ENCODE results near the gene SCIN. TPM values are rescaled to one million over a fixed set of nuclear protein-coding genes. Genes with fewer than 3 reads are reported as not detected.
"Not testable (repeated sequence)": the region's sequence is repeated elsewhere in the genome, so short reads cannot be mapped to it uniquely, and the experiment has no call there.

SCIN gene
- total RNA-seq, 2 experiments from 2014 or later, result 0.05 to 0.36 TPM

DNA sequence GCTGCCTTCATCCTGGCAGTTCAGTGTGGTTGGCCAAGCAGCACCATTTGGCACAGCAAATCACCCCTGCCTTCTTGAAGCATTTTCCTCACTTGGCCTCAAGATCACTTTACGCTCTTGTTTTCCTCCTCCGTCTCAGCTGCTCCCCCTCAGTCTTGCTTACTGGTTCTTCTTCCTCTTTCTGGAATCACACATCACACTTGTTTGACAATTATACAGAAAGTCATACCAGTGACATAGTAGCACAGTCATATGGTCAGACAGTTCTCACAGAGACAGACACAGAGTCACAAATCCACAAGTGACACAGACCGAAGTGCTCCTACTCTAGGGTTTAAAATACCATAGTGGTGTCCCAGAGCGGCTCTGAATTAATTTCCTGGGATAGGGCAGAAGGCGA lies 73.1 kb downstream of the SCIN start:
- Mint-ChIP-seq H3K9me3 (no peaks in the 10 kb centered on the region), H3K36me3 (ENCODE audit: low read depth) (no peaks in the 10 kb centered on the region), H3K4me1 (ENCODE audit: low read depth) (no peaks in the 10 kb centered on the region), H3K27me3 (ENCODE audit: low read depth) (no peaks in the 10 kb centered on the region), H3K4me3 (no peak overlapping the region), H3K27ac (no peak overlapping the region)
- CTCF ChIA-PET, result no interaction called here
- DNase-seq, result no peak
- intact Hi-C loops (cut with micrococcal nuclease), result no loop called here

DNA sequence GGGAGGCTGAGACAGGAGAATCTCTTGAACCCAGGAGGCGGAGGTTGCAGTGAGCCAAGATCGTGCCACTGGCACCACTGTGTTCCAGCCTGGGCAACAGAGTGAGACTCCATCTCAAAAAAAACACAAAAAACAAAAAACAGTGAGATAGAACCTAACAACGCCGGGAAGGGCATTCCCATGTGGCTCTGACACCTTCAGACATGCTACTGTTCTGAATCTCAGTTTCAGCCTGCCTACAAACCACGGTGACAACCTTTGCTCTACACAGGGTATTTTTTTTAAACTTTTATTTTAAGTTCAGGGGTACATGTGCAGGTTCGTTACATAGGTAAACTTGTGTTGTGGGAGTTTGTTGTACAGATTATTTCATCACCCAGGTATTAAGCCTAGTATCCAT lies 74.7 kb downstream of the SCIN start:
- CTCF ChIA-PET, result interaction anchor here (0.6 kb wide), 1 partner anchor 8 kb away, joined by 3 read pairs; no protein-coding TSS in a partner anchor
- intact Hi-C loops (cut with micrococcal nuclease); H3K4me3 Mint-ChIP-seq; H3K4me1 Mint-ChIP-seq (ENCODE audit: low read depth); H3K9me3 Mint-ChIP-seq; H3K36me3 Mint-ChIP-seq (ENCODE audit: low read depth); H3K27me3 Mint-ChIP-seq (ENCODE audit: low read depth); DNase-seq; H3K27ac Mint-ChIP-seq: not testable (repeated sequence)

DNA sequence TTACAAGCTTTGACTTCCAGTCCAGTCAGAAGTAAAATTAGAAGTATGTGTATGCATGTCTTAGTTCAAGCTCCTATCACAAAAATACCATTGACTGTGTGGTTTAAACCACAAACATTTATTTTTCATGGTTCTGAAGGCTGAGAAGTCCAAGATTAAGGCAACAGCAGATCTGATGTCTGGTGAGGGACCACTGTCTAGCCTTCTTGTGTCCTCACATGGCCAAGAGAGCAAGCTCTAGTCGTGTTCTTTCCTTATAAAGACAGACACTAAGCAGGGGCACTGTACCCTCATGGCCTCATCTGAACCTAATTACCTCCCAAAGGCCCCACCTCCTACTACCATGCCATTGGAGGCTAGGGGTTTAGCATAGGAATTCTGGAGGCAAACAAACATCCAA lies 75.6 kb downstream of the SCIN start:
- CTCF ChIA-PET, result interaction anchor here (0.9 to 1.0 kb wide), 2 partner anchors 38 to 512 kb away, joined by 3 to 5 read pairs; no protein-coding TSS in a partner anchor
- no peaks in the 10 kb centered on the region for H3K9me3 Mint-ChIP-seq

DNA sequence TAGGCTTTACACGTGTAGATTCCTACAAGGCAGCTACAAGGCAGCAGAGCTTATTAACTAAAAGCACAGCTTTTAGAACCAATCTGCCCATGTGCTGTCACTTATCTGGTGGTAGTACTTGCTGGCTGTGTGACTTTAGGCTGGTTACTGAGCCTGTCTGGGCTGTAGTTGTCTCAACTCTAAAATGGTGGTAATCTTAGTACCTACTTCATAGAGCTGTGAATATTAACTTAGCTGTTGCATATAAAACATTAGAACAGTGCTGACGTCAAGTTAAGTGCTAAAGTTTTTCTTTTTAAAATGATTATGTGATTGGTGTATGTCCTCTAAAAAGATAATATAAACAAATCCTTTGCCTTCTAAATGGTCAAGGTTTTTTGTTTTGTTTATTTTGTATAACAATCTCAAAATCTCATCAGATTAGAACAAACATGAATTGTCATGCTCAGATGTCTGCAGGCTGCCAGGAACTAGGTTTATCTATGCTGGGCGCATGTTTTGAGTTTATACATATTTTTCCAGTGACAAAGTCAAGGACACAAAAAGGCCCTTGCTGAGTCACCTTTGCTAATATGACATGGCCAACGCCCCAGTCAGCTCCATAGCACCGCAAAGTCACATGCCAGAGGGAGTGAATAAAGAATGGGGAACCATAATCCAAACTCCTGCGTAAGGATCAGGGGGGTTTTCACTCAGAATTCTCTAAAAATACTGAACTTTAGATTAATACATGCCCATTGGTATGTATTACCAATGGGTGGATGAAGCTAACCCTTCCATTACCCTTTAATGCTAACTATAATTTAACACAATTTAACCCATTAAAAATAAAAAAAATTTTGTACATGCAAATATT lies 77.1 kb downstream of the SCIN start:
- Mint-ChIP-seq H3K4me3 (no peak overlapping the region), H3K27me3 (ENCODE audit: low read depth) (no peaks in the 10 kb centered on the region), H3K27ac (no peak overlapping the region), H3K4me1 (ENCODE audit: low read depth) (no peaks in the 10 kb centered on the region), H3K36me3 (ENCODE audit: low read depth) (peaks cover 1% of the 10 kb centered on the region), H3K9me3 (no peaks in the 10 kb centered on the region)
- no peak for DNase-seq
- CTCF ChIA-PET, result no interaction called here
- intact Hi-C loops (cut with micrococcal nuclease), result no loop called here

More for the DNA sequence above, 75.6 kb downstream of the SCIN start:
- DNase-seq, result no peak
- Mint-ChIP-seq H3K4me3 (no peak overlapping the region), H3K27me3 (ENCODE audit: low read depth) (no peaks in the 10 kb centered on the region), H3K36me3 (ENCODE audit: low read depth) (no peaks in the 10 kb centered on the region), H3K27ac (no peak overlapping the region), H3K4me1 (ENCODE audit: low read depth) (no peaks in the 10 kb centered on the region)
- intact Hi-C loops (cut with micrococcal nuclease), result no loop called here

DNA sequence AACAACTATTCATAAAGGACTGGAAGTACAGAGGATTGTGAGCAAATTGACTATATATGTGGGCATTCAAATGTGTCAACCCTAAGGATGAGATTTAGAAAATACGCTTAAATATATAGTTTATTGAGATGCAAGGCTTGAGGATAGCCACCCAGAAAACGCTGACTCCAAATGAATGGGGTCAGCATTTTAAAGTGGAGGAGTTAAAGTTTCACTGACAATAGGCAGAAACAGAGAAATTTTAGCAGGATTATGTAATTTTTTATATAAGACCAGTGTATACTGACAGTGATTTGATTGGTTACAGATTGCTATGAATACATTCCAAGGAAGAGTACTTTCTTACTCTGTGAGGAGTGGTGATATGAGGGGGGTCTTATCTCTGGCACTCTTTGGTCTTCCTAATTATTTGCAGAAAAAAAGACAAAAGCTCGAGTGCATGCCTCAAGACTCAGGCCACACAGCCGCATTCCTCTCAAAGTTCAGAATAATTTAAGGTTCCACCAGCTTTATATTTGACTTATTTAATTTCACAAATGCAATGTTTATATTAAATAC lies 78.3 kb downstream of the SCIN start:
- peaks cover 1% of the 10 kb centered on the region for H3K36me3 Mint-ChIP-seq (ENCODE audit: low read depth)
- intact Hi-C loops (cut with micrococcal nuclease), result no loop called here
- H3K9me3 Mint-ChIP-seq, result no peaks in the 10 kb centered on the region
- H3K4me1 Mint-ChIP-seq (ENCODE audit: low read depth), result no peaks in the 10 kb centered on the region
- H3K27ac Mint-ChIP-seq, result no peak overlapping the region
- no peak overlapping the region for H3K4me3 Mint-ChIP-seq
- no peak for DNase-seq
- CTCF ChIA-PET, result interaction anchor here (1.6 kb wide), 1 partner anchor 32 kb away, joined by 3 read pairs; no protein-coding TSS in a partner anchor
- H3K27me3 Mint-ChIP-seq (ENCODE audit: low read depth), result no peaks in the 10 kb centered on the region

DNA sequence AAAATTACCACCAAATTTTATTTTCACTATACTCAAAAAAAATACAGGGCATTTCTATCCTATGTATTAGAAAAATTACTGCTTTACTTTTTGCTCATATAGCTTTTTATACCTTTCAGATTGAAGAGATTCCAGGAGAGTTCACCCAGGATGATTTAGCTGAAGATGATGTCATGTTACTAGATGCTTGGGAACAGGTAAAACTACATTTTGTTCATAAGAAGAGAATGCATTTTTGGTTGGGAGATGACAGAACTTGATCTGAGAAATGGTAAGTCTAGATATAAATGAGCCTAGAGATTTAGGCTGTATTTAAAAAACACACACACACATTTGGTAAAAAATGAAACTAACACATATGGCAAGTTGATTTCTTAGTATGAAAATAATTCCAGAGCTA lies 78.8 kb downstream of the SCIN start:
- CTCF ChIA-PET, result interaction anchor here (1.6 kb wide), 1 partner anchor 32 kb away, joined by 3 read pairs; no protein-coding TSS in a partner anchor
- Mint-ChIP-seq H3K36me3 (ENCODE audit: low read depth) (peaks cover 1% of the 10 kb centered on the region), H3K9me3 (no peaks in the 10 kb centered on the region), H3K4me1 (ENCODE audit: low read depth) (no peaks in the 10 kb centered on the region), H3K4me3 (no peak overlapping the region), H3K27me3 (ENCODE audit: low read depth) (no peaks in the 10 kb centered on the region), H3K27ac (no peak overlapping the region)
- DNase-seq, result no peak
- intact Hi-C loops (cut with micrococcal nuclease), result no loop called here

DNA sequence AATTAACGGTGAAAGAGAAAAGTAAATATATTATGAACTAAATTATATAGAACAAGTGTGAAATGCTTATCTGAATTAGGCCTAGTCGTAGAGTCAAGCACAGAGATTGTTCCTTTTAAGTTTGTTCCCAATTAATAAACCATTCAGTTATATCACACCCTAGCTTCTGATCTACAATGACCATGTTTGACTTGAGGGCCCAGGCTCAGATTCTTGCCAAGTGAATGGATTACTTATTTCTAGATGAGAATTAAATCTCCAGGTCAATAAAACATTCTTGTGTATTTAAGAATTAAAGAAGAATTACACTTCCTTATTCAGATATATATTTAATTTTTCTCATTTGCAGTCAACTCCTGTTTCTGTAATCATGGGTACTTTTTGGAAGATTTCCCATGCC lies 79.6 kb downstream of the SCIN start:
- H3K4me3 Mint-ChIP-seq, result no peak overlapping the region
- no peaks in the 10 kb centered on the region for H3K4me1 Mint-ChIP-seq (ENCODE audit: low read depth)
- intact Hi-C loops (cut with micrococcal nuclease), result no loop called here
- CTCF ChIA-PET, result interaction anchor here (0.5 to 1.6 kb wide), 2 partner anchors 31 to 191 kb away, joined by 3 read pairs; no protein-coding TSS in a partner anchor
- H3K36me3 Mint-ChIP-seq (ENCODE audit: low read depth), result peaks cover 1% of the 10 kb centered on the region
- H3K27me3 Mint-ChIP-seq (ENCODE audit: low read depth), result no peaks in the 10 kb centered on the region
- H3K27ac Mint-ChIP-seq, result no peak overlapping the region
- no peak for DNase-seq
- H3K9me3 Mint-ChIP-seq, result no peaks in the 10 kb centered on the region

DNA sequence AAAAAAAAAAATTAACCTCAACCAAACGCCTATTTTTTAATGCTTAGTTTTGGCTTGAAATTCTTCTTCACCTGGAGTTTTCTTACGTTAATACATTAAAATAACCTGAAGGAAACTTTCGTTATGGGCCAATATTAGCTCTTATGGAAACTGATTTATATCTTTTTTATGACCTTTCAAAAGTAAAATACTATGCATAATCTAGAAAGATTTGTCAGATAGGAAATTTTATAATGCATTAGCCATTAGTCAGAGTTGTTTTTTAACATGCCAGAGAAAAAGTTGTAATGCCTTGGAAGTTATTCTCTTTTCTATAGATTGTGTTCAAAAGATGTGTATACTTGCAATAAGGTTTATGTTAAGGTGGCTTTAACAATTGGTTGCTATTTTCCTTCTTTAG lies 82.6 kb downstream of the SCIN start:
- H3K27ac Mint-ChIP-seq, result no peak overlapping the region
- no peaks in the 10 kb centered on the region for H3K9me3 Mint-ChIP-seq
- H3K36me3 Mint-ChIP-seq (ENCODE audit: low read depth), result peaks cover 1% of the 10 kb centered on the region
- no peak for DNase-seq
- H3K4me3 Mint-ChIP-seq, result no peak overlapping the region
- CTCF ChIA-PET, result no interaction called here
- no peaks in the 10 kb centered on the region for H3K27me3 Mint-ChIP-seq (ENCODE audit: low read depth)
- intact Hi-C loops (cut with micrococcal nuclease), result no loop called here
- H3K4me1 Mint-ChIP-seq (ENCODE audit: low read depth), result no peaks in the 10 kb centered on the region

DNA sequence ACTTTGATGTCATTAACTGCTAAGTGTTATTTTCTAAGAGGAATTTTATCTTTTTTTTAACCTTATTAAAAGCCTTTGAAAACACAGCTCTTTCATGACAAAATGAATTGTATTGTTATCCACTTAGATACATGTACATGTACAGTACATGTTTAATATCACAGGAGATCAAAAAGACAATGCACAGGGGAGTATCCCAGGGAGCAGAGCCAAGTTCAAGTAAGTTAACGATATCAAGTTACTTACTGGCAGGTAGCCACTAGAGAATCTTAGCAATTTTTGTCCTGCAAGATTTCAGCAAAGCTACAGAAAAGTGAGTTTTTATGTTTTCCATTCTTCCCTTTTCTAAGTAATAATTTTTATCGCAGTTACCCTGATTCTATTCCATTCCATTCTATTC lies 83.0 kb downstream of the SCIN start:
- Mint-ChIP-seq H3K36me3 (ENCODE audit: low read depth) (peaks cover 1% of the 10 kb centered on the region), H3K27ac (no peak overlapping the region), H3K27me3 (ENCODE audit: low read depth) (no peaks in the 10 kb centered on the region), H3K4me1 (ENCODE audit: low read depth) (no peaks in the 10 kb centered on the region), H3K4me3 (no peak overlapping the region), H3K9me3 (no peaks in the 10 kb centered on the region)
- intact Hi-C loops (cut with micrococcal nuclease), result no loop called here
- CTCF ChIA-PET, result interaction anchor here (0.6 kb wide), 1 partner anchor 196 kb away, joined by 3 read pairs; no protein-coding TSS in a partner anchor
- no peak for DNase-seq

DNA sequence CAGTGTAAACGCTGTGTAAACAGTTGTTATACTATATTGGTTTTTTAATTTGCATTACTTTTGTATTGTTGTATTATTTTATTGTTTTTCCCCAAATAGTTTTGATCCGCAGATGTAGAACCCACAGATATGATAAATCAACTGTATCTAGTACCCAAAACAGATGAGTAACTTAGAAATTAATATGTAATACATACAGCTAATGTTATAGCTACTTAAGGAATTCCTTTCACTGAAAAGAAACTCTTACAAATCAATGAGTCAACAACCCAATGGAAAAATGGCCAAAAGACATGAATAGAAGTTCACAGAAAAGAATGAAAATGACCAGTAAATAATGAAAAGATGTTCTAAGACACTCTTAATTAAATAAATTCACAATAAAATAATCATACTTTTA lies 84.6 kb downstream of the SCIN start:
- Mint-ChIP-seq H3K27me3 (ENCODE audit: low read depth) (no peaks in the 10 kb centered on the region), H3K4me1 (ENCODE audit: low read depth) (no peaks in the 10 kb centered on the region), H3K27ac (no peak overlapping the region), H3K4me3 (no peak overlapping the region), H3K36me3 (ENCODE audit: low read depth) (peaks cover 1% of the 10 kb centered on the region), H3K9me3 (no peaks in the 10 kb centered on the region)
- CTCF ChIA-PET, result no interaction called here
- intact Hi-C loops (cut with micrococcal nuclease), result no loop called here
- DNase-seq, result no peak

DNA sequence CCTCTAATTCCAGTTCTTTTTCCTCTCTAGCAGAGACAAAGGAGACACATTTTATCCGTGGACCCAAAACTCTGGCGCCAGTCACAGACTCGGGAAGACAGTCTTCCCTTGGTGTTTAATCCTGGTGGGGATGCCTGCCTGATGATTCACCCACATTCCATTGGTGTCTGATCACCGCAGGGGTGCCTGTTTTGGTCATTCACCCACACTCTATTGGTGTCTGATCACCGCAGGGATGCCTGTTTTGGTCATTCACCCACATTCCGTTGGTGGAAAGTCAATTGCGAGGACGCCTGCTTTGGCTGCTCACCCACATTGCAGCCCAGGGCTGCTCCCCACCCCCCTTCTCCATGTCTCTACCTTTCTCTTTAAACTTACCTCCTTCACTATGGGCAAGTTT lies 89.9 kb downstream of the SCIN start:
- DNase-seq; intact Hi-C loops (cut with micrococcal nuclease); H3K4me1 Mint-ChIP-seq (ENCODE audit: low read depth); H3K9me3 Mint-ChIP-seq; H3K27ac Mint-ChIP-seq; CTCF ChIA-PET; H3K36me3 Mint-ChIP-seq (ENCODE audit: low read depth); H3K27me3 Mint-ChIP-seq (ENCODE audit: low read depth); H3K4me3 Mint-ChIP-seq: not testable (repeated sequence)

DNA sequence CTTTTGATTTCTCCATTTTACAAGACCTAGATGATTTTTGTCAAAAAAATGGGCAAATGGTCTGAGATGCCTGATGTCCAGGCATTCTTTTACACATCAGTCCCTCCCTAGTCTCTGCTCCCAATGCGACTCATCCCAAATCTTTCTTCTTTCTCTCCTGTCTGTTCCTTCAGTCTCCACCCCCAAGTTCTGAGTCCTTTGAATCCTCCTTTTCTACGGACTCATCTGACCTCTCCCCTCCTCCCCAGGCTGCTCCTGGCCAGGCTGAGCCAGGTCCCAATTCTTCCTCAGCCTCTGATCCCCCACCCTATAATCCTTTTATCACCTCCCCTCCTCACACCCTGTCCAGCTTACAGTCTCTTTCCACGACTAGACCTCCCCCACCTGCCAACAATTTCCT lies 90.5 kb downstream of the SCIN start:
- H3K4me1 Mint-ChIP-seq (ENCODE audit: low read depth); H3K27me3 Mint-ChIP-seq (ENCODE audit: low read depth); CTCF ChIA-PET; H3K9me3 Mint-ChIP-seq; H3K4me3 Mint-ChIP-seq; H3K27ac Mint-ChIP-seq; intact Hi-C loops (cut with micrococcal nuclease); H3K36me3 Mint-ChIP-seq (ENCODE audit: low read depth); DNase-seq: not testable (repeated sequence)

DNA sequence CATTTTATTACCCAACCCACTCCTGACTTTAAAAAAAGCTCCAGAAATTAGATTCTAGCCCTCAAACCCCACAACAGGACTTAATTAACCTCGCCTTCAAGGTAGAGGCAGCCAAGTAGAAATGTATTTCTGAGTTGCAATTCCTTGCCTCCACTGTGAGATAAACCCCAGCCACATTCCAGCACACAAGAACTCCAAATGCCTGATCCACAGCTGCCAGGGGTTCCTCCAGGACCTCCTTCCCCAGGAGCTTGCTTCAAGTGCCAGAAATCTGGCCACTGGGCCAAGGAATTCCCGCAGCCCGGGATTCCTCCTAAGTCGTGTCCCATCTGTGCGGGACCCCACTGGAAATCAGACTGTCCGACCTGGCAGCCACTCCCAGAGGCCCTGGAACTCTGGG lies 91.1 kb downstream of the SCIN start:
- H3K4me1 Mint-ChIP-seq (ENCODE audit: low read depth), result no peaks in the 10 kb centered on the region
- H3K36me3 Mint-ChIP-seq (ENCODE audit: low read depth), result no peaks in the 10 kb centered on the region
- intact Hi-C loops (cut with micrococcal nuclease), result no loop called here
- CTCF ChIA-PET, result no interaction called here
- no peak for DNase-seq
- H3K4me3 Mint-ChIP-seq, result no peak overlapping the region
- H3K27ac Mint-ChIP-seq, result no peak overlapping the region
- H3K9me3 Mint-ChIP-seq, result no peaks in the 10 kb centered on the region
- no peaks in the 10 kb centered on the region for H3K27me3 Mint-ChIP-seq (ENCODE audit: low read depth)

Measured in activated naive CD4-positive, alpha-beta T cell treated with anti-CD3 and anti-CD28 coated beads for 36 hours (primary cell).